H1 (cell line): Measurements from ENCODE around the gene CD46. TPM values are rescaled to one million over a fixed set of nuclear protein-coding genes. Genes with fewer than 3 reads are reported as not detected.

Source experiments
- CTCF ChIA-PET: fragments of 300-600 bp; sonication (Branson Sonifier 250); formaldehyde crosslinking; loops from one replicate; lab custom pipeline; 2021; ENCODE audit not compliant: partially characterized antibody; lab: Charles Lee
- POLR2A ChIA-PET: fragments of 300-600 bp; sonication (Branson Sonifier 250); formaldehyde crosslinking; loops from one replicate; lab custom pipeline; 2021; ENCODE audit warnings: inconsistent platforms; ENCODE audit not compliant: partially characterized antibody; lab: Charles Lee
- DNase-seq, 2 experiments: peaks; one replicate each; pipeline versions ENCODE4 v3.0.0 to v3.0.0-alpha.2; 2010 to 2022; ENCODE audit warnings: low spot score in 2 of 2, low read depth in 1 of 2, mixed read lengths in 1 of 2
- FAIRE-seq: peaks from 2 replicates; lab custom pipeline; 2011; peaks lifted over from hg19 to GRCh38; lab: Jason Lieb, UNC
- H2AFZ ChIP-seq: 2 replicates; pipeline ENCODE4 v1.8.1; 2012; ENCODE audit warnings: low read length, inconsistent platforms
- H2AK5ac ChIP-seq: 2 replicates; pipeline ENCODE4 v1.6.1; 2013; ENCODE audit warnings: low read depth, low read length
- H2BK120ac ChIP-seq: replicated peaks from 2 replicates; pipeline ENCODE3; 2013; ENCODE audit warnings: low read depth, low read length, inconsistent platforms
- H2BK12ac ChIP-seq: 2 replicates; pipeline ENCODE4 v1.6.1; 2013; ENCODE audit warnings: low read depth, low read length
- H2BK15ac ChIP-seq: 2 replicates; pipeline ENCODE4 v1.6.1; 2013; ENCODE audit warnings: low read length
- H2BK20ac ChIP-seq: 2 replicates; pipeline ENCODE4 v1.6.1; 2013; ENCODE audit warnings: low read length
- H2BK5ac ChIP-seq: 2 replicates; pipeline ENCODE4 v1.6.1; 2013; ENCODE audit warnings: low read depth, low read length
- H3K14ac ChIP-seq: 2 replicates; pipeline ENCODE4 v1.6.1; 2013; ENCODE audit warnings: inconsistent platforms; ENCODE audit not compliant: insufficient read length
- H3K18ac ChIP-seq: 2 replicates; pipeline ENCODE4 v1.6.1; 2013; ENCODE audit warnings: low read length; ENCODE audit errors: extremely low read depth
- H3K23ac ChIP-seq: 2 replicates; pipeline ENCODE4 v1.6.1; 2013; ENCODE audit warnings: inconsistent platforms; ENCODE audit not compliant: insufficient read length
- H3K23me2 ChIP-seq: 2 replicates; pipeline ENCODE4 v1.6.1; 2013; ENCODE audit warnings: low read depth, low read length
- H3K27ac ChIP-seq: 2 replicates; pipeline ENCODE4 v1.6.1; 2011; ENCODE audit warnings: low read depth, low read length, inconsistent platforms
- H3K27me3 ChIP-seq, 4 experiments: replicated peaks in 1 of 4; 1 replicate in 1 of 4; 2 replicates in 3 of 4; pipeline versions ENCODE4 v1.6.1 to v1.8.1; 2011 to 2013; ENCODE audit warnings: low read length in 3 of 4, mild to moderate bottlenecking in 3 of 4, inconsistent platforms in 2 of 4, mixed read lengths in 2 of 4, moderate library complexity in 1 of 4; ENCODE audit not compliant: control insufficient read depth in 3 of 4, insufficient read depth in 3 of 4; ENCODE audit errors: extremely low read depth in 1 of 4
- H3K36me3 ChIP-seq, 4 experiments: 2 replicates each; pipeline versions ENCODE4 v1.6.1 to v1.8.1; 2011 to 2013; ENCODE audit warnings: mild to moderate bottlenecking in 4 of 4, low read length in 3 of 4, moderate library complexity in 2 of 4, control low read depth in 1 of 4, inconsistent platforms in 1 of 4; ENCODE audit not compliant: insufficient read depth in 4 of 4, control insufficient read depth in 2 of 4
- H3K4ac ChIP-seq: replicated peaks from 2 replicates; pipeline ENCODE3; 2013; ENCODE audit warnings: low read length, low read depth, mixed read lengths, inconsistent platforms; ENCODE audit not compliant: insufficient read length
- H3K4me1 ChIP-seq, 4 experiments: replicated peaks in 1 of 4; 1 replicate in 1 of 4; 2 replicates in 3 of 4; pipeline versions ENCODE4 v1.6.1 to v1.8.1; 2011 to 2013; ENCODE audit warnings: low read length in 3 of 4, inconsistent platforms in 2 of 4, mixed read lengths in 1 of 4; ENCODE audit not compliant: insufficient read depth in 4 of 4, control insufficient read depth in 3 of 4
- H3K4me2 ChIP-seq, 2 experiments: 2 replicates each; pipeline versions ENCODE4 v1.6.1 to v1.8.1; 2011 to 2013; ENCODE audit warnings: low read depth in 2 of 2, low read length in 2 of 2, control low read depth in 1 of 2, inconsistent platforms in 1 of 2, mild to moderate bottlenecking in 1 of 2; ENCODE audit not compliant: insufficient read depth in 1 of 2
- H3K4me3 ChIP-seq, 4 experiments: fragments of 200-600, 300-600 bp in 1 of 4; sonication (generic), shearing (Covaris generic), sonication (Bioruptor Twin) in 1 of 4; 2 replicates each; pipeline versions ENCODE4 v1.5.1 to v1.8.1; 2011 to 2016; ENCODE audit warnings: low read length in 4 of 4, low read depth in 3 of 4, control low read depth in 2 of 4, inconsistent platforms in 2 of 4, mild to moderate bottlenecking in 2 of 4, mixed read lengths in 1 of 4, moderate library complexity in 1 of 4; ENCODE audit not compliant: insufficient read depth in 2 of 4; ENCODE audit errors: extremely low read depth in 1 of 4
- H3K56ac ChIP-seq: replicated peaks from 2 replicates; pipeline ENCODE3; 2013; ENCODE audit warnings: low read depth, mild to moderate bottlenecking, mixed read lengths, low read length, inconsistent platforms; ENCODE audit not compliant: insufficient read length
- H3K79me1 ChIP-seq: 2 replicates; pipeline ENCODE4 v1.6.1; 2013; ENCODE audit warnings: low read depth, low read length, control low read depth
- H3K79me2 ChIP-seq, 2 experiments: 2 replicates each; pipeline versions ENCODE4 v1.6.1 to v1.8.1; 2012 to 2013; ENCODE audit warnings: low read length in 2 of 2, mild to moderate bottlenecking in 2 of 2, inconsistent platforms in 1 of 2; ENCODE audit not compliant: insufficient read depth in 2 of 2, control insufficient read depth in 1 of 2
- H3K9ac ChIP-seq, 4 experiments: replicated peaks in 1 of 4; 1 replicate in 1 of 4; 2 replicates in 3 of 4; pipeline versions ENCODE4 v1.6.1 to v1.8.1; 2011 to 2013; ENCODE audit warnings: low read depth in 3 of 4, low read length in 3 of 4, control low read depth in 2 of 4, mild to moderate bottlenecking in 2 of 4, moderate library complexity in 2 of 4, inconsistent platforms in 1 of 4; ENCODE audit errors: extremely low read depth in 1 of 4
- H3K9me3 ChIP-seq, 2 experiments: 2 replicates each; pipeline versions ENCODE4 v1.6.1 to v1.8.1; 2012 to 2013; ENCODE audit warnings: mild to moderate bottlenecking in 2 of 2, moderate library complexity in 2 of 2, control low read depth in 1 of 2, inconsistent platforms in 1 of 2, low read depth in 1 of 2, low read length in 1 of 2, mixed read lengths in 1 of 2; ENCODE audit not compliant: insufficient read depth in 2 of 2
- H4K20me1 ChIP-seq, 2 experiments: replicated peaks in 1 of 2; 2 replicates each; pipeline versions ENCODE3 to v1.8.1; 2011 to 2013; ENCODE audit warnings: inconsistent platforms in 2 of 2, low read length in 2 of 2, mild to moderate bottlenecking in 1 of 2; ENCODE audit not compliant: insufficient read depth in 2 of 2, control insufficient read depth in 1 of 2
- H4K5ac ChIP-seq: 2 replicates; pipeline ENCODE4 v1.6.1; 2013; ENCODE audit warnings: low read length, low read depth, mixed read lengths, inconsistent platforms; ENCODE audit not compliant: insufficient read length
- H4K8ac ChIP-seq: 2 replicates; pipeline ENCODE4 v1.8.0; 2013; ENCODE audit warnings: mild to moderate bottlenecking, moderate library complexity, low read length, inconsistent platforms; ENCODE audit not compliant: insufficient read depth; ENCODE audit errors: extremely low read depth
- H4K91ac ChIP-seq: replicated peaks from 2 replicates; pipeline ENCODE3; 2013; ENCODE audit warnings: low read length, mixed read lengths, inconsistent platforms; ENCODE audit not compliant: insufficient read length
- SIRT6 ChIP-seq: IDR thresholded peaks from one replicate; pipeline ENCODE4 v1.7.1; 2012; ENCODE audit warnings: low read length, inconsistent platforms
- WGBS, 2 experiments: shearing (Covaris generic) in 1 of 2; methylation state at CpG; one replicate each; pipeline versions ENCODE4 v1.1.6 to v1.1.7; 2013 to 2015; ENCODE audit warnings: low lambda C conversion rate in 2 of 2, mixed read lengths in 2 of 2, inconsistent platforms in 1 of 2, low coverage in 1 of 2, missing lambda C conversion rate in 1 of 2; ENCODE audit not compliant: insufficient replicate concordance in 2 of 2, insufficient coverage in 1 of 2, insufficient read length in 1 of 2; ENCODE audit errors: extremely low coverage in 1 of 2, missing lambda C conversion rate in 1 of 2; 5-methylcytosine and 5-hydroxymethylcytosine counted together
- polyA plus RNA-seq, 7 experiments: library from polyadenylated mRNA; depleted of rRNA in 3 of 7; stranded (reverse) in 5 of 7; unstranded in 2 of 7; fragments of >200 nt in 5 of 7; fragments of 200-250 nt in 2 of 7; gene quantifications; 1 replicate in 5 of 7; 2 replicates in 1 of 7; 4 replicates in 1 of 7; pipeline versions ENCODE4 v1.2.1 to v1.2.3, GENCODE V29; 2011 to 2013; ENCODE audit warnings: missing spikeins in 2 of 7, mixed read lengths in 2 of 7
- total RNA-seq: library from RNA; stranded (reverse); fragmentation: NEBNext Ultra II Directional; extraction: Animal tissue kit (Norgen Biotek cat#: 25700); gene quantifications from 2 replicates; pipeline ENCODE4 v1.2.1, GENCODE V29; 2021

CD46 gene
- total and polyA plus RNA-seq, 2 of the 8 experiments (the other 6 are each of a cell fraction or from before 2014, with no cell fraction given): 60.9 to 113 TPM

DNA sequence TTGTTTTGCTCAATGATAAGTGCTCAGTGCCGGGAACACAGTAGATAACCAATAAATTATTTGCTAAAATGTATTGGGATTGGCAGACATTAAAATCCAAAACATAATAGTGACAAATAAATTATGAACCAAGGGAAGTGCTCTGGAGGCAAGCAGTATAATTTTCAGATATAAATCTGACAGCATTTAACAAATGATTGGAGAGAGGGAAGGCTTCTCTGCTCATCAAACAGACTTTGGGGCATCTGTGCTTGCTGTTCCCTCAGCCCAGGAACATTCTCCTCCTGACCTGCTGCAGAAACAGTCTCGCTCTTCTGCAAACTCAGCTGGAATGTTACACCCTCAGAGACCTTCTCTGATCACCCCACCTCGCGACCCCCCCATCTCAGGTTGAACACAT, 2.2 kb downstream of the CD46 start:
- no peak for TF ChIP-seq SIRT6
- H3K56ac ChIP-seq: no peak overlapping the region
- H3K9ac ChIP-seq: no peak overlapping the region
- ChIA-PET CTCF (interaction anchor here (1.0 to 1.2 kb wide), 2 partner anchors 43 to 44 kb away, joined by 3 to 5 read pairs; no protein-coding TSS in a partner anchor), POLR2A (interaction anchor here (1.0 to 1.7 kb wide), 2 partner anchors 9 to 33 kb away, joined by 3 read pairs; no protein-coding TSS in a partner anchor)
- H4K91ac ChIP-seq: no peak overlapping the region
- no peak for DNase-seq
- peaks cover 21 to 25% of the 10 kb centered on the region in 2 experiments for H4K20me1 ChIP-seq
- peaks cover under 1 to 21% (median 14%) of the 10 kb centered on the region in 4 experiments; a peak in 7 of 8 replicates for H3K36me3 ChIP-seq
- H2BK12ac ChIP-seq: no peak overlapping the region
- 65% methylated on average over 4 of the region's 4 CpGs; no CpG with 5 or more reads in 1 of the 2 experiments for WGBS, 2 experiments
- no peak overlapping the region for H3K27ac ChIP-seq
- no peak overlapping the region for H2BK120ac ChIP-seq
- H3K27me3 ChIP-seq: no peaks in the 10 kb centered on the region
- no peak overlapping the region for H2AK5ac ChIP-seq
- H2BK5ac ChIP-seq: no peak overlapping the region
- peak overlapping the region in 1 of 4 experiments; percentile 97; a peak in 2 of 8 replicates for H3K4me3 ChIP-seq
- H2BK15ac ChIP-seq: no peak overlapping the region
- peaks cover 2% of the 10 kb centered on the region; the same call in 1 of the 2 replicates for H3K79me1 ChIP-seq
- H3K4ac ChIP-seq: no peak overlapping the region
- peaks cover 41 to 82% of the 10 kb centered on the region in 2 experiments for H3K79me2 ChIP-seq
- H3K14ac ChIP-seq: no peak overlapping the region
- no peak overlapping the region for H3K18ac ChIP-seq
- peaks cover 2 to 9% (median 4%) of the 10 kb centered on the region in 4 experiments for H3K4me1 ChIP-seq
- H3K4me2 ChIP-seq: peak overlapping the region; percentile 71 to 78
- H3K9me3 ChIP-seq: no peaks in the 10 kb centered on the region
- H4K8ac ChIP-seq: no peak overlapping the region
- no peak overlapping the region for H2AFZ ChIP-seq
- H4K5ac ChIP-seq: no peak overlapping the region
- no peak overlapping the region for H2BK20ac ChIP-seq
- no peaks in the 10 kb centered on the region; the same call in 1 of the 2 replicates for H3K23me2 ChIP-seq
- no peak overlapping the region for H3K23ac ChIP-seq
- no peak for FAIRE-seq
